Stomach (tissue), 4 donors: ENCODE data around the gene PARP9.

Experiments
- CTCF ChIP-seq, 7 experiments: fragments of 450-650 bp in 4 of 7; fragments of 200-600 bp in 3 of 7; sonication (generic) in 3 of 7; IDR thresholded peaks; one replicate each; pipeline ENCODE4 v1.5.1; 2016 to 2019; ENCODE audit warnings: antibody characterized with exemption in 7 of 7, control low read depth in 2 of 7, mild to moderate bottlenecking in 1 of 7
- POLR2A ChIP-seq, 4 donors: fragments of 450-650 bp; IDR thresholded peaks; one replicate each; pipeline ENCODE4 v1.6.1; 2016; ENCODE audit warnings: antibody characterized with exemption in 4 of 4, control low read depth in 2 of 4, mild to moderate bottlenecking in 1 of 4, moderate library complexity in 1 of 4
- POLR2AphosphoS5 ChIP-seq, 3 donors: sonication (generic); formaldehyde crosslinking; IDR thresholded peaks; one replicate each; pipeline ENCODE4 v1.6.1; 2016; ENCODE audit warnings: antibody characterized with exemption in 3 of 3

GRCh38 chr3:122496508-122496907, 67.6 kb downstream of the PARP9 start:
- TF ChIP-seq POLR2AphosphoS5 (IDR thresholded peaks at IDR 0.05) (no peak), CTCF (IDR thresholded peaks at IDR 0.05) (no peak), POLR2A (IDR thresholded peaks at IDR 0.05) (no peak)
